NT2/D1 (cell line): Measurements from ENCODE around the gene FAM3D.

Experiments used
- SUZ12 ChIP-seq: IDR thresholded peaks from 2 replicates; pipeline ENCODE4 v1.6.1; 2011; ENCODE audit not compliant: insufficient read length, insufficient read depth; ENCODE audit errors: extremely low read depth
- YY1 ChIP-seq: IDR thresholded peaks from 2 replicates; pipeline ENCODE4 v1.6.1; 2011; ENCODE audit not compliant: insufficient read length, insufficient read depth

GRCh38 chr3:58683466-58683865 is 16.9 kb upstream of the FAM3D start:
- TF ChIP-seq SUZ12 (no peak), YY1 (no peak)
